Hepatic stellate cell (primary cell): ENCODE data around the gene AUTS2.

Experiments used
- DNase-seq: peaks from one replicate; pipeline ENCODE4 v3.0.0; 2011; ENCODE audit warnings: low spot score

AUTS2 gene

GRCh38 chr7:70663680-70664079 is 1065.4 kb downstream of the AUTS2 start:
- no peak for DNase-seq

GRCh38 chr7:70665997-70666396 is 1067.7 kb downstream of the AUTS2 start:
- DNase-seq = no peak

GRCh38 chr7:70667406-70667805 is 1069.1 kb downstream of the AUTS2 start:
- no peak for DNase-seq

- DNase-seq = no peak
Measured at GRCh38 chr7:70668606-70669358, 1070.5 kb downstream of the AUTS2 start.

- no peak for DNase-seq
Measured at GRCh38 chr7:70669854-70670253, 1071.6 kb downstream of the AUTS2 start.

- DNase-seq = no peak
Measured at GRCh38 chr7:70670288-70670687, 1072.0 kb downstream of the AUTS2 start.

- DNase-seq = no peak
Measured at GRCh38 chr7:70673778-70674570, 1075.7 kb downstream of the AUTS2 start.

- DNase-seq = no peak
Measured at GRCh38 chr7:70674571-70675010, 1076.3 kb downstream of the AUTS2 start.

GRCh38 chr7:70676243-70676642 is 1078.0 kb downstream of the AUTS2 start:
- no peak for DNase-seq

- DNase-seq = no peak
Measured at GRCh38 chr7:70678621-70679251, 1080.5 kb downstream of the AUTS2 start.

GRCh38 chr7:70679661-70680060 is 1081.4 kb downstream of the AUTS2 start:
- DNase-seq = no peak

GRCh38 chr7:70680306-70680705 is 1082.0 kb downstream of the AUTS2 start:
- DNase-seq = no peak

GRCh38 chr7:70680743-70681468 is 1082.6 kb downstream of the AUTS2 start:
- no peak for DNase-seq

GRCh38 chr7:70681469-70682350 is 1083.4 kb downstream of the AUTS2 start:
- no peak for DNase-seq

- DNase-seq = no peak
Measured at GRCh38 chr7:70684173-70684572, 1085.9 kb downstream of the AUTS2 start.

GRCh38 chr7:70693321-70693685 is 1095.0 kb downstream of the AUTS2 start:
- DNase-seq = no peak

GRCh38 chr7:70693686-70694433 is 1095.6 kb downstream of the AUTS2 start:
- no peak for DNase-seq

GRCh38 chr7:70694434-70694970 is 1096.2 kb downstream of the AUTS2 start:
- DNase-seq = no peak

- no peak for DNase-seq
Measured at GRCh38 chr7:70694971-70695794, 1096.9 kb downstream of the AUTS2 start.

- DNase-seq = no peak
Measured at GRCh38 chr7:70695795-70696083, 1097.5 kb downstream of the AUTS2 start.
